Keratinocyte (primary cell): Measurements from ENCODE around the gene ABCC6. TPM values are rescaled to one million over a fixed set of nuclear protein-coding genes. Genes with fewer than 3 reads are reported as not detected.

Source experiments
- DNase-seq: peaks from one replicate; pipeline ENCODE4 v3.0.0-alpha.2; 2011; ENCODE audit warnings: low read depth, missing footprints, low spot score
- FAIRE-seq: peaks from 2 replicates; lab custom pipeline; 2011; peaks lifted over from hg19 to GRCh38; lab: Jason Lieb, UNC
- H2AFZ ChIP-seq: 2 replicates; pipeline ENCODE4 v1.6.0; 2012; ENCODE audit warnings: low read length, control low read depth, inconsistent platforms; ENCODE audit not compliant: control insufficient read depth
- H3K27ac ChIP-seq: 2 replicates; pipeline ENCODE4 v1.5.1; 2011; ENCODE audit warnings: low read length; ENCODE audit not compliant: control insufficient read depth, insufficient read depth
- H3K27me3 ChIP-seq: 3 replicates; pipeline ENCODE4 v1.6.0; 2011; ENCODE audit warnings: low read length; ENCODE audit not compliant: control insufficient read depth, insufficient read depth; ENCODE audit errors: extremely low read depth
- H3K36me3 ChIP-seq, 2 experiments: 2 replicates in 1 of 2; 3 replicates in 1 of 2; pipeline ENCODE4 v1.5.1; 2011; ENCODE audit warnings: low read length in 2 of 2, mild to moderate bottlenecking in 1 of 2; ENCODE audit not compliant: control insufficient read depth in 2 of 2, insufficient read depth in 2 of 2; ENCODE audit errors: extremely low read depth in 1 of 2
- H3K4me1 ChIP-seq: 3 replicates; pipeline ENCODE4 v1.5.1; 2011; ENCODE audit warnings: low read length; ENCODE audit not compliant: control insufficient read depth, insufficient read depth; ENCODE audit errors: extremely low read depth
- H3K4me2 ChIP-seq: 3 replicates; pipeline ENCODE4 v1.6.0; 2011; ENCODE audit warnings: low read depth, low read length; ENCODE audit not compliant: control insufficient read depth, insufficient read depth; ENCODE audit errors: extremely low read depth
- H3K4me3 ChIP-seq, 3 experiments: fragments of 200-600 bp in 1 of 3; sonication (generic) in 1 of 3; 2 replicates in 2 of 3; 3 replicates in 1 of 3; pipeline ENCODE4 v1.5.1; 2011 to 2016; ENCODE audit warnings: low read length in 3 of 3, mild to moderate bottlenecking in 3 of 3, control low read depth in 2 of 3, inconsistent platforms in 1 of 3, low read depth in 1 of 3, mixed read lengths in 1 of 3, mixed run types in 1 of 3, moderate library complexity in 1 of 3; ENCODE audit not compliant: control insufficient read depth in 2 of 3, insufficient read depth in 2 of 3; ENCODE audit errors: extremely low read depth in 1 of 3
- H3K79me2 ChIP-seq: 2 replicates; pipeline ENCODE4 v1.6.0; 2012; ENCODE audit warnings: low read length; ENCODE audit not compliant: control insufficient read depth, insufficient read depth
- H3K9ac ChIP-seq: 3 replicates; pipeline ENCODE4 v1.6.0; 2011; ENCODE audit warnings: low read length; ENCODE audit not compliant: control insufficient read depth, insufficient read depth; ENCODE audit errors: extremely low read depth
- H3K9me1 ChIP-seq: 3 replicates; pipeline ENCODE4 v1.6.0; 2011; ENCODE audit warnings: low read length; ENCODE audit not compliant: control insufficient read depth, insufficient read depth; ENCODE audit errors: extremely low read depth
- H3K9me3 ChIP-seq: 2 replicates; pipeline ENCODE4 v1.5.1; 2012; ENCODE audit warnings: low read depth, low read length; ENCODE audit not compliant: control insufficient read depth
- H4K20me1 ChIP-seq: 3 replicates; pipeline ENCODE4 v1.6.0; 2011; ENCODE audit warnings: low read length; ENCODE audit not compliant: control insufficient read depth, insufficient read depth; ENCODE audit errors: extremely low read depth
- CTCF ChIP-seq, 3 experiments: IDR thresholded peaks in 1 of 3; conservative IDR thresholded peaks in 1 of 3; optimal IDR thresholded peaks in 1 of 3; 2 replicates in 2 of 3; 3 replicates in 1 of 3; pipeline versions ENCODE3 to v1.5.1; 2011; ENCODE audit warnings: low read length in 3 of 3, mild to moderate bottlenecking in 3 of 3, moderate library complexity in 2 of 3, control low read depth in 1 of 3, inconsistent platforms in 1 of 3; ENCODE audit not compliant: insufficient read depth in 2 of 3; ENCODE audit errors: extremely low read depth in 1 of 3
- EZH2 ChIP-seq: IDR thresholded peaks from one replicate; pipeline ENCODE4 v1.6.1; 2012; ENCODE audit warnings: inconsistent platforms, mild to moderate bottlenecking, low read length, moderate library complexity
- dilution Hi-C: fragments of 300-500 bp; cut with MboI; formaldehyde crosslinking; loops from one replicate; pipeline ENCODE4 v1.7.0; 2020; ENCODE audit warnings: low sequenced_read_pairs; ENCODE audit not compliant: extremely low pct_ligation_motif_present
- polyA plus RNA-seq, 5 experiments: library from polyadenylated mRNA; depleted of rRNA in 3 of 5; stranded (reverse) in 3 of 5; stranded (forward) in 1 of 5; unstranded in 1 of 5; fragments of >200 nt; gene quantifications; 1 replicate in 1 of 5; 2 replicates in 3 of 5; 3 replicates in 1 of 5; pipeline versions ENCODE4 v1.2.1 to v1.2.3, GENCODE V29; 2011 to 2012; ENCODE audit warnings: missing spikeins in 2 of 5, low read depth in 1 of 5, low replicate concordance in 1 of 5

Gene ABCC6
- polyA plus RNA-seq, 1 donor (not counting 4 experiments of a cell fraction or from before 2014, with no cell fraction given), result not detected

- no peaks in the 10 kb centered on the region for H3K4me1 ChIP-seq
- no peaks in the 10 kb centered on the region for H3K27me3 ChIP-seq
- no peaks in the 10 kb centered on the region for H3K9me3 ChIP-seq
- no peak for DNase-seq
- no peak overlapping the region for H3K9ac ChIP-seq
- H3K4me2 ChIP-seq, result no peak overlapping the region
- H4K20me1 ChIP-seq, result no peaks in the 10 kb centered on the region
- H3K79me2 ChIP-seq, result no peaks in the 10 kb centered on the region
- no peak for TF ChIP-seq EZH2
- TF ChIP-seq CTCF (optimal IDR thresholded peaks at IDR 0.05 in 1 of 3, IDR thresholded peaks at IDR 0.05 in 1 of 3, conservative IDR thresholded peaks at IDR 0.05 in 1 of 3; ENCODE audit: extremely low read depth in 1 of 3, insufficient read depth in 2 of 3, low read length in 3 of 3), result no peak
- dilution Hi-C loops, result no loop called here
- no peak overlapping the region for H3K4me3 ChIP-seq
- no peaks in the 10 kb centered on the region for H3K9me1 ChIP-seq
- H3K36me3 ChIP-seq, result peaks cover 38% of the 10 kb centered on the region in 2 experiments
- H3K27ac ChIP-seq, result no peak overlapping the region
- FAIRE-seq, result no peak
- no peak overlapping the region for H2AFZ ChIP-seq
Measured at GRCh38 chr16:16133943-16134604, 89.2 kb downstream of the ABCC6 start.

- Histone ChIP-seq H3K4me1 (no peaks in the 10 kb centered on the region), H3K4me2 (no peak overlapping the region), H3K4me3 (no peak overlapping the region), H3K9ac (no peak overlapping the region), H3K9me1 (no peaks in the 10 kb centered on the region), H3K36me3 (peaks cover 26 to 34% of the 10 kb centered on the region in 2 experiments), H4K20me1 (no peaks in the 10 kb centered on the region), H3K27ac (no peak overlapping the region), H3K9me3 (no peaks in the 10 kb centered on the region), H2AFZ (no peak overlapping the region), H3K27me3 (no peaks in the 10 kb centered on the region), H3K79me2 (no peaks in the 10 kb centered on the region)
- FAIRE-seq, result no peak
- TF ChIP-seq EZH2 (no peak), CTCF (optimal IDR thresholded peaks at IDR 0.05 in 1 of 3, IDR thresholded peaks at IDR 0.05 in 1 of 3, conservative IDR thresholded peaks at IDR 0.05 in 1 of 3; ENCODE audit: extremely low read depth in 1 of 3, insufficient read depth in 2 of 3, low read length in 3 of 3) (no peak)
- dilution Hi-C loops, result no loop called here
- no peak for DNase-seq
Measured at GRCh38 chr16:16131659-16132058, 91.6 kb downstream of the ABCC6 start.
